K562 (cell line): ENCODE results near the gene CACNA2D4. TPM values are rescaled to one million over a fixed set of nuclear protein-coding genes. Genes with fewer than 3 reads are reported as not detected.

Experiments
- ATAC-seq: fragments of 200-7000 bp; cut with Tn5 transposase; 3 replicates; pipeline ENCODE4 v1.9.1; 2020; ENCODE audit warnings: moderate library complexity
- BruUV-seq: library from RNA; stranded (reverse); fragments of 400-500 nt; replicated peaks from 2 replicates; lab custom pipeline; 2021; lab: Mats Ljungman, UMichigan
- CTCF ChIA-PET: fragments of 300-600 bp; formaldehyde crosslinking; extraction: SDS; loops from one replicate; lab custom pipeline; 2021; ENCODE audit warnings: low intra/inter-chr PET ratio; lab: Yijun Ruan, JAX
- POLR2A ChIA-PET: fragments of 300-600, 350-650 bp; sonication (Branson Sonifier 250); formaldehyde crosslinking; extraction: SDS; loops from one replicate; lab custom pipeline; 2021; ENCODE audit warnings: antibody characterized with exemption, inconsistent platforms; lab: Yijun Ruan, JAX
- DNase-seq, 4 experiments: peaks; one replicate each; pipeline versions ENCODE4 v3.0.0 to v3.0.0-alpha.2; 2011 to 2018; ENCODE audit warnings: low spot score in 3 of 4, mixed read lengths in 3 of 4; ENCODE audit errors: extremely low read depth in 1 of 4
- FAIRE-seq: peaks from 2 replicates; lab custom pipeline; 2011; peaks lifted over from hg19 to GRCh38; lab: Jason Lieb, UNC
- H2AFZ ChIP-seq: 2 replicates; pipeline ENCODE4 v1.6.0; 2011; ENCODE audit warnings: low read depth, low read length, control low read depth, inconsistent platforms
- H3K27ac ChIP-seq: fragments of 200-600 bp; 3 replicates; pipeline ENCODE4 v1.8.0; 2011; ENCODE audit warnings: low read depth, mild to moderate bottlenecking, control low read depth, inconsistent platforms, low read length, moderate library complexity, mixed read lengths; ENCODE audit errors: extremely low read depth
- H3K27me3 ChIP-seq, 2 experiments: fragments of 300-600 bp in 1 of 2; 2 replicates in 1 of 2; 3 replicates in 1 of 2; pipeline versions ENCODE4 v1.6.0 to v1.8.0; 2011; ENCODE audit warnings: inconsistent platforms in 2 of 2, low read length in 2 of 2, mild to moderate bottlenecking in 1 of 2, mixed read lengths in 1 of 2, moderate library complexity in 1 of 2; ENCODE audit not compliant: control insufficient read depth in 2 of 2, insufficient read depth in 2 of 2
- H3K36me3 ChIP-seq: fragments of 300-600 bp; 3 replicates; pipeline ENCODE4 v1.8.0; 2011; ENCODE audit warnings: mild to moderate bottlenecking, low read length, inconsistent platforms; ENCODE audit not compliant: control insufficient read depth, insufficient read depth
- H3K4me1 ChIP-seq, 2 experiments: fragments of 200-600 bp in 1 of 2; replicated peaks in 1 of 2; 2 replicates in 1 of 2; 3 replicates in 1 of 2; pipeline versions ENCODE4 v1.5.1 to v1.8.0; 2011; ENCODE audit warnings: inconsistent platforms in 2 of 2, low read length in 2 of 2, mild to moderate bottlenecking in 1 of 2, mixed read lengths in 1 of 2, moderate library complexity in 1 of 2; ENCODE audit not compliant: control insufficient read depth in 2 of 2, insufficient read depth in 2 of 2
- H3K4me2 ChIP-seq: 2 replicates; pipeline ENCODE4 v1.6.1; 2011; ENCODE audit warnings: low read length, control low read depth, inconsistent platforms, mixed read lengths; ENCODE audit not compliant: insufficient read depth
- H3K4me3 ChIP-seq: fragments of 200-600 bp; sonication (generic), shearing (Covaris generic); 2 replicates; pipeline ENCODE4 v1.5.1; 2016; ENCODE audit warnings: control low read depth, inconsistent platforms
- H3K79me2 ChIP-seq: fragments of 200-600 bp; 3 replicates; pipeline ENCODE4 v1.8.0; 2011; ENCODE audit warnings: low read length, inconsistent platforms; ENCODE audit not compliant: control insufficient read depth, insufficient read depth
- H3K9ac ChIP-seq, 2 experiments: 2 replicates each; pipeline versions ENCODE4 v1.6.0 to v1.6.1; 2011; ENCODE audit warnings: low read depth in 2 of 2, low read length in 2 of 2, control low read depth in 1 of 2, inconsistent platforms in 1 of 2, mild to moderate bottlenecking in 1 of 2, mixed read lengths in 1 of 2; ENCODE audit not compliant: insufficient read depth in 1 of 2
- H3K9me1 ChIP-seq: one replicate; pipeline ENCODE4 v1.6.0; 2011; ENCODE audit warnings: inconsistent platforms, mild to moderate bottlenecking, low read length, moderate library complexity; ENCODE audit not compliant: control insufficient read depth, insufficient read depth
- H3K9me3 ChIP-seq: replicated peaks from 2 replicates; pipeline ENCODE4 v1.5.1; 2011; ENCODE audit warnings: low read depth, low read length, inconsistent platforms; ENCODE audit not compliant: control insufficient read depth, insufficient read depth
- H4K20me1 ChIP-seq: replicated peaks from 2 replicates; pipeline ENCODE4 v1.6.1; 2011; ENCODE audit warnings: low read length, inconsistent platforms, mixed read lengths; ENCODE audit not compliant: control insufficient read depth, insufficient read depth
- CHD1 ChIP-seq: fragments of 200-600 bp; sonication (generic); IDR thresholded peaks from one replicate; pipeline ENCODE4 v1.6.1; 2012; ENCODE audit warnings: mild to moderate bottlenecking, moderate library complexity, low read length, inconsistent platforms
- CTBP1 ChIP-seq: fragments of 450-650 bp; IDR thresholded peaks from 2 replicates; pipeline ENCODE4 v1.6.1; 2016; ENCODE audit warnings: borderline replicate concordance
- E4F1 ChIP-seq: fragments of 250-450 bp; sonication (Bioruptor Pico); IDR thresholded peaks from 2 replicates; pipeline ENCODE4 v1.5.0; 2021; ENCODE audit warnings: mild to moderate bottlenecking, borderline replicate concordance
- GABPA ChIP-seq: fragments of 200-800 bp; sonication (Bioruptor generic); conservative IDR thresholded peaks from 2 replicates; pipeline ENCODE4 v1.6.1; 2016; ENCODE audit warnings: low read depth, missing genetic modification characterization, missing compliant biosample characterization
- GATA2 ChIP-seq: sonication (generic); formaldehyde crosslinking; IDR thresholded peaks from 2 replicates; pipeline ENCODE4 v1.4.0; 2020; ENCODE audit warnings: mild to moderate bottlenecking, missing genetic modification reagents
- HDAC8 ChIP-seq: fragments of 450-650 bp; IDR thresholded peaks from 2 replicates; pipeline ENCODE4 v1.6.1; 2016; ENCODE audit warnings: mild to moderate bottlenecking, missing genetic modification characterization, moderate library complexity, missing compliant biosample characterization
- ILK ChIP-seq: fragments of 450-650 bp; IDR thresholded peaks from 2 replicates; pipeline ENCODE4 v1.6.1; 2016; ENCODE audit warnings: missing genetic modification characterization, low read depth, mild to moderate bottlenecking, missing compliant biosample characterization, moderate library complexity, borderline replicate concordance
- KAT8 ChIP-seq: fragments of 450-650 bp; IDR thresholded peaks from 2 replicates; pipeline ENCODE4 v1.6.1; 2016; ENCODE audit warnings: low read depth, mild to moderate bottlenecking
- MTA1 ChIP-seq: fragments of 450-650 bp; IDR thresholded peaks from 2 replicates; pipeline ENCODE4 v1.6.1; 2017; ENCODE audit warnings: borderline replicate concordance
- MYBL2 ChIP-seq, 2 experiments: fragments of 450-650 bp in 1 of 2; sonication (generic) in 1 of 2; formaldehyde crosslinking in 1 of 2; IDR thresholded peaks; 2 replicates each; pipeline versions ENCODE4 v1.6.1 to v1.8.1; 2017 to 2022; ENCODE audit warnings: borderline replicate concordance in 1 of 2, inconsistent platforms in 1 of 2, low read depth in 1 of 2, mild to moderate bottlenecking in 1 of 2, missing genetic modification reagents in 1 of 2, moderate library complexity in 1 of 2
- NFIC ChIP-seq: fragments of 450-650 bp; IDR thresholded peaks from 2 replicates; pipeline ENCODE4 v1.6.1; 2017; ENCODE audit warnings: mild to moderate bottlenecking, inconsistent platforms
- SMARCA4 ChIP-seq: fragments of 450-650 bp; IDR thresholded peaks from 2 replicates; pipeline ENCODE4 v1.6.1; 2016
- SMARCA5 ChIP-seq: fragments of 450-650 bp; IDR thresholded peaks from 2 replicates; pipeline ENCODE4 v1.6.1; 2016
- TBL1XR1 ChIP-seq, 2 experiments: IDR thresholded peaks; 2 replicates each; pipeline ENCODE4 v1.6.1; 2012; ENCODE audit warnings: improper control_type of control experiment in 2 of 2, low read length in 2 of 2, mild to moderate bottlenecking in 1 of 2
- TCF15 ChIP-seq: fragments of 250-450 bp; sonication (Bioruptor Pico); IDR thresholded peaks from 2 replicates; pipeline ENCODE4 v1.8.0; 2022; ENCODE audit warnings: moderate library complexity, mild to moderate bottlenecking, inconsistent platforms
- USF1 ChIP-seq: sonication (generic); formaldehyde crosslinking; IDR thresholded peaks from 2 replicates; pipeline ENCODE4 v1.9.0; 2022; ENCODE audit warnings: mild to moderate bottlenecking, missing genetic modification reagents
- WHSC1 ChIP-seq: IDR thresholded peaks from one replicate; pipeline ENCODE4 v1.6.1; 2012; ENCODE audit warnings: low read length, control low read depth, inconsistent platforms
- ZZZ3 ChIP-seq: fragments of 450-650 bp; IDR thresholded peaks from 2 replicates; pipeline ENCODE4 v1.6.1; 2016; ENCODE audit warnings: antibody characterized with exemption, mild to moderate bottlenecking, moderate library complexity
- WGBS: fragments of 100-300 bp; shearing (Covaris generic); methylation state at CpG from one replicate; pipeline ENCODE4 v1.1.6; 2016; ENCODE audit warnings: low coverage, mixed read lengths; ENCODE audit not compliant: insufficient coverage; ENCODE audit errors: missing lambda C conversion rate; 5-methylcytosine and 5-hydroxymethylcytosine counted together
- in situ Hi-C: fragments of 300-500 bp; cut with MboI; formaldehyde crosslinking; loops from 4 replicates; pipeline ENCODE4 v1.15.0; 2018; ENCODE audit warnings: inconsistent platforms, mixed read lengths
- intact Hi-C: fragments of 100-400 bp; cut with micrococcal nuclease; formaldehyde crosslinking; loops from 2 replicates; pipeline ENCODE4 v1.14.2; 2022
- polyA plus RNA-seq, 8 experiments: library from polyadenylated mRNA; depleted of rRNA in 4 of 8; stranded (reverse) in 5 of 8; unstranded in 3 of 8; fragments of >200 nt; fragmentation: Nextera tagmentation in 2 of 8; fragmentation: Illumina TruSeq in 1 of 8; extraction: Ambion mirVana in 2 of 8; extraction: Trizol in 1 of 8; gene quantifications; 2 replicates each; pipeline versions ENCODE4 v1.2.1 to v1.2.3, GENCODE V29; 2011 to 2014; ENCODE audit warnings: inconsistent platforms in 1 of 8, missing spikeins in 1 of 8
- total RNA-seq, 7 experiments: library from RNA; depleted of rRNA in 6 of 7; stranded (reverse); fragments of >200 nt in 6 of 7; fragmentation: Illumina TruSeq in 2 of 7; extraction: Trizol in 2 of 7; gene quantifications; 2 replicates each; pipeline versions ENCODE4 v1.2.1 to v1.2.3, GENCODE V29; 2011 to 2021; ENCODE audit warnings: low replicate concordance in 1 of 7

The CACNA2D4 gene
- total and polyA plus RNA-seq, 9 of the 15 experiments (the other 6 are each of a cell fraction or from before 2014, with no cell fraction given) = 0.04 to 0.69 (median 0.40) TPM; not detected in 3

- H3K36me3 ChIP-seq = no peaks in the 10 kb centered on the region
- in situ Hi-C loops (no loop called here), intact Hi-C loops (no loop called here)
- H3K9me1 ChIP-seq = no peaks in the 10 kb centered on the region
- ChIA-PET POLR2A (no interaction called here), CTCF (no interaction called here)
- no peak for ATAC-seq
- H2AFZ ChIP-seq = no peak overlapping the region
- 0 out of 4 replicates have a peak overlapping the region, but pooled peaks of 1 of the 2 experiments have one; percentile 17 for H3K9ac ChIP-seq
- H3K4me2 ChIP-seq = no peak overlapping the region
- H3K27me3 ChIP-seq = no peaks in the 10 kb centered on the region
- WGBS = 33% methylated on average over 7 of the region's 7 CpGs
- no peak for FAIRE-seq
- DNase-seq = no peak
- no peaks in the 10 kb centered on the region for H3K9me3 ChIP-seq
- BruUV-seq = no TSS peak
- no peak overlapping the region for H3K27ac ChIP-seq
- no peak overlapping the region for H3K4me3 ChIP-seq
- H3K79me2 ChIP-seq = no peaks in the 10 kb centered on the region
- TF ChIP-seq WHSC1 (no peak), E4F1 (CRISPR knock-in tag) (no peak), CHD1 (no peak), CTBP1 (no peak), TBL1XR1 (IDR thresholded peaks at IDR 0.05; ENCODE audit: low read length in 2 of 2) (no peak), HDAC8 (tag) (no peak), USF1 (CRISPR knock-in tag) (no peak), SMARCA4 (no peak), TCF15 (CRISPR knock-in tag) (no peak), ZZZ3 (no peak), SMARCA5 (no peak), GABPA (tag) (no peak), MTA1 (no peak), ILK (tag) (no peak), GATA2 (CRISPR knock-in tag) (no peak), NFIC (no peak), MYBL2 (IDR thresholded peaks at IDR 0.05; ENCODE audit: low read depth) (no peak), MYBL2 (CRISPR knock-in tag; IDR thresholded peaks at IDR 0.05; ENCODE audit: borderline replicate concordance) (no peak), KAT8 (no peak)
- peaks cover 20 to 34% of the 10 kb centered on the region in 2 experiments for H3K4me1 ChIP-seq
- no peaks in the 10 kb centered on the region for H4K20me1 ChIP-seq
Observed at GRCh38 chr12:1806301-1807086, 112.0 kb downstream of the CACNA2D4 start.
